ENCODE measurements around the gene SEPTIN3.

DNA sequence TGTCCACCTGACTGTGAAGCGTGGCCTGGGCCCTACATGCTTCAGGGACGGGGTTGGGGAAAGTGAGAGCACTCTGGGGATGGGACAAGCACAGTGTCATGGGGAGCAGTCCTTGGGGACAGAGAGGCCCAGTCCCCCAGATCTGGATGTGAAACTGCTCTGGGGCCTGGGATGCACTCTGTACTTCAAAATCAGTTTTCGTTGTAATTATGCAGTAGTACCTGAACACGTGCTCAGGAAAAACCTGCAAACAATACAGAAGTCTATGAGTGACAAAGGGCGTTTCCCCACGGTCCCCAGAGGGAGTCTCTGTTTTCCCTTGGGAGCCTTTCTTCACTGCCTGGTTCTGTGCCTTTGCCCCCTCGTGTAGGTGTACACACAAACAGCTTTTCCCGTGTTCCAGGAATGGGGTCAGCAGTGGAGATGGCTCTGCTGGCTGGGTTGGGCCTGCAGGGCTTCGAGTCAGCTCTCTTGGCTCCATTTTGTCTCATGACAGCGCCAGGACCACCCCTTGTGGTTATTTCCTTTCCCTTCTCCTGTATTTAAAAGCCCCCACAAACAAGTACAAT is 37.5 kb upstream of the SEPTIN3 start:
- TF ChIP-seq, protein P1, sequence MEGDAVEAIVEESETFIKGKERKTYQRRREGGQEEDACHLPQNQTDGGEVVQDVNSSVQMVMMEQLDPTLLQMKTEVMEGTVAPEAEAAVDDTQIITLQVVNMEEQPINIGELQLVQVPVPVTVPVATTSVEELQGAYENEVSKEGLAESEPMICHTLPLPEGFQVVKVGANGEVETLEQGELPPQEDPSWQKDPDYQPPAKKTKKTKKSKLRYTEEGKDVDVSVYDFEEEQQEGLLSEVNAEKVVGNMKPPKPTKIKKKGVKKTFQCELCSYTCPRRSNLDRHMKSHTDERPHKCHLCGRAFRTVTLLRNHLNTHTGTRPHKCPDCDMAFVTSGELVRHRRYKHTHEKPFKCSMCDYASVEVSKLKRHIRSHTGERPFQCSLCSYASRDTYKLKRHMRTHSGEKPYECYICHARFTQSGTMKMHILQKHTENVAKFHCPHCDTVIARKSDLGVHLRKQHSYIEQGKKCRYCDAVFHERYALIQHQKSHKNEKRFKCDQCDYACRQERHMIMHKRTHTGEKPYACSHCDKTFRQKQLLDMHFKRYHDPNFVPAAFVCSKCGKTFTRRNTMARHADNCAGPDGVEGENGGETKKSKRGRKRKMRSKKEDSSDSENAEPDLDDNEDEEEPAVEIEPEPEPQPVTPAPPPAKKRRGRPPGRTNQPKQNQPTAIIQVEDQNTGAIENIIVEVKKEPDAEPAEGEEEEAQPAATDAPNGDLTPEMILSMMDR (conservative IDR thresholded peaks at IDR 0.05): no peak
- no peak for TF ChIP-seq ZFX (IDR thresholded peaks at IDR 0.05)

All from C4-2B (cell line).